Endothelial cell of umbilical vein (primary cell): ENCODE results near the gene POLR1H. TPM values are rescaled to one million over a fixed set of nuclear protein-coding genes. Genes with fewer than 3 reads are reported as not detected.
A peak's percentile ranks its signal among the peaks of the same experiment; 100 is the strongest.

ENCODE experiments used
- BruUV-seq: library from RNA; stranded (reverse); fragments of 400-500 nt; replicated peaks from 2 replicates; lab custom pipeline; 2021; lab: Mats Ljungman, UMichigan
- CTCF ChIA-PET: fragments of 300-600, 350-600 bp; sonication (Branson Sonifier 250); formaldehyde crosslinking; loops from one replicate; lab custom pipeline; 2021; ENCODE audit warnings: antibody characterized with exemption, inconsistent platforms; lab: Charles Lee
- POLR2A ChIA-PET: fragments of 300-600, 350-600 bp; sonication (Branson Sonifier 250); formaldehyde crosslinking; loops from one replicate; lab custom pipeline; 2021; ENCODE audit warnings: antibody characterized with exemption, inconsistent platforms; lab: Charles Lee
- DNase-seq: peaks from one replicate; pipeline ENCODE4 v3.0.0-alpha.2; 2011; ENCODE audit warnings: low read depth, low spot score
- FAIRE-seq: peaks from 2 replicates; lab custom pipeline; 2011; peaks lifted over from hg19 to GRCh38; lab: Jason Lieb, UNC
- H2AFZ ChIP-seq: 2 replicates; pipeline ENCODE4 v1.6.0; 2012; ENCODE audit warnings: low read depth, low read length, control low read depth, inconsistent platforms
- H3K27ac ChIP-seq: 2 replicates; pipeline ENCODE4 v1.5.1; 2011; ENCODE audit warnings: low read depth, mild to moderate bottlenecking, control low read depth, low read length, moderate library complexity; ENCODE audit not compliant: insufficient read depth
- H3K27me3 ChIP-seq, 2 experiments: 2 replicates each; pipeline versions ENCODE4 v1.6.0 to v1.6.1; 2011; ENCODE audit warnings: low read length in 2 of 2, mixed read lengths in 1 of 2; ENCODE audit not compliant: control insufficient read depth in 2 of 2, insufficient read depth in 2 of 2
- H3K36me3 ChIP-seq, 2 experiments: 2 replicates in 1 of 2; 3 replicates in 1 of 2; pipeline ENCODE4 v1.5.1; 2011; ENCODE audit warnings: low read length in 2 of 2, mild to moderate bottlenecking in 1 of 2, moderate library complexity in 1 of 2; ENCODE audit not compliant: control insufficient read depth in 2 of 2, insufficient read depth in 2 of 2; ENCODE audit errors: extremely low read depth in 1 of 2
- H3K4me1 ChIP-seq: 3 replicates; pipeline ENCODE4 v1.5.1; 2011; ENCODE audit warnings: mild to moderate bottlenecking, low read length; ENCODE audit not compliant: control insufficient read depth, insufficient read depth; ENCODE audit errors: extremely low read depth
- H3K4me2 ChIP-seq: 2 replicates; pipeline ENCODE4 v1.6.1; 2011; ENCODE audit warnings: low read length, control low read depth, mixed read lengths; ENCODE audit not compliant: insufficient read depth
- H3K4me3 ChIP-seq, 3 experiments: fragments of 200-600 bp in 1 of 3; sonication (generic), shearing (Covaris generic) in 1 of 3; replicated peaks in 1 of 3; 2 replicates each; pipeline ENCODE4 v1.5.1; 2011 to 2016; ENCODE audit warnings: control low read depth in 3 of 3, low read length in 3 of 3, mild to moderate bottlenecking in 2 of 3, inconsistent platforms in 1 of 3, low read depth in 1 of 3, moderate library complexity in 1 of 3; ENCODE audit not compliant: insufficient read depth in 1 of 3
- H3K79me2 ChIP-seq: 2 replicates; pipeline ENCODE4 v1.6.0; 2012; ENCODE audit warnings: low read length, inconsistent platforms; ENCODE audit not compliant: control insufficient read depth, insufficient read depth
- H3K9ac ChIP-seq: replicated peaks from 2 replicates; pipeline ENCODE3; 2011; ENCODE audit warnings: low read length, control low read depth; ENCODE audit not compliant: insufficient read depth; ENCODE audit errors: extremely low read depth
- H3K9me1 ChIP-seq: replicated peaks from 3 replicates; pipeline ENCODE4 v1.6.0; 2011; ENCODE audit warnings: mild to moderate bottlenecking, low read length; ENCODE audit not compliant: control insufficient read depth, insufficient read depth; ENCODE audit errors: extremely low read depth
- H3K9me3 ChIP-seq: replicated peaks from 2 replicates; pipeline ENCODE4 v1.5.1; 2012; ENCODE audit warnings: low read length, inconsistent platforms; ENCODE audit not compliant: control insufficient read depth, insufficient read depth
- H4K20me1 ChIP-seq: replicated peaks from 2 replicates; pipeline ENCODE3; 2011; ENCODE audit warnings: mild to moderate bottlenecking, low read length; ENCODE audit not compliant: control insufficient read depth, insufficient read depth; ENCODE audit errors: extremely low read depth
- CTCF ChIP-seq, 2 donors: IDR thresholded peaks; 1 replicate in 1 of 2; 2 replicates in 1 of 2; pipeline ENCODE4 v1.5.1; 2011; ENCODE audit warnings: low read length in 2 of 2, mild to moderate bottlenecking in 2 of 2, moderate library complexity in 2 of 2, control low read depth in 1 of 2, inconsistent platforms in 1 of 2, low read depth in 1 of 2; ENCODE audit not compliant: insufficient read depth in 1 of 2; ENCODE audit errors: extremely low read depth in 1 of 2
- EZH2 ChIP-seq: IDR thresholded peaks from 2 replicates; pipeline ENCODE4 v1.6.1; 2012; ENCODE audit warnings: borderline replicate concordance, low read depth, mild to moderate bottlenecking, moderate library complexity, low read length, inconsistent platforms; ENCODE audit not compliant: severe bottlenecking
- dilution Hi-C: fragments of 300-500 bp; cut with MboI; formaldehyde crosslinking; loops from one replicate; pipeline ENCODE4 v1.15.0; 2019; ENCODE audit warnings: low sequenced_read_pairs; ENCODE audit not compliant: extremely low pct_ligation_motif_present
- intact Hi-C: fragments of 100-400 bp; cut with micrococcal nuclease; formaldehyde crosslinking; loops from one replicate; pipeline ENCODE4 v1.10.0; 2022
- polyA plus RNA-seq, 4 experiments: library from polyadenylated mRNA; depleted of rRNA in 3 of 4; stranded (reverse) in 3 of 4; unstranded in 1 of 4; fragments of >200 nt; gene quantifications; 2 replicates each; pipeline versions ENCODE4 v1.2.1 to v1.2.3, GENCODE V29; 2011 to 2012; ENCODE audit warnings: missing spikeins in 1 of 4
- total RNA-seq: library from RNA; stranded (reverse); gene quantifications from 2 replicates; pipeline ENCODE4 v1.2.3, GENCODE V29; 2021

The POLR1H gene
- total and polyA plus RNA-seq, 2 donors (not counting 3 experiments of a cell fraction or from before 2014, with no cell fraction given) = 32.5 to 65.3 TPM

GRCh38 chr6:30074331-30075093 lies 13.4 kb downstream of the POLR1H start:
- TF ChIP-seq EZH2 = peak; percentile 75
- TF ChIP-seq CTCF (IDR thresholded peaks at IDR 0.05; ENCODE audit: extremely low read depth in 1 of 2, insufficient read depth in 1 of 2, low read depth in 1 of 2, low read length in 2 of 2) = no peak
- ChIA-PET CTCF (interaction anchor here (0.9 to 2.0 kb wide), 3 partner anchors 13 to 56 kb away, joined by 4 to 6 read pairs (median 5); partner anchors contain the start of gene POLR1H), POLR2A (no interaction called here)
- Histone ChIP-seq H3K79me2 (no peaks in the 10 kb centered on the region), H3K4me3 (no peak overlapping the region), H4K20me1 (no peaks in the 10 kb centered on the region), H3K9me3 (no peaks in the 10 kb centered on the region), H3K27me3 (peaks cover 81 to 92% of the 10 kb centered on the region in 2 experiments), H2AFZ (no peak overlapping the region), H3K4me1 (peaks cover 3% of the 10 kb centered on the region), H3K4me2 (no peak overlapping the region), H3K9ac (no peak overlapping the region), H3K36me3 (no peaks in the 10 kb centered on the region), H3K27ac (no peak overlapping the region), H3K9me1 (no peaks in the 10 kb centered on the region)
- dilution Hi-C loops = no loop called here
- DNase-seq (no peak), FAIRE-seq (no peak)
- no TSS peak for BruUV-seq
- intact Hi-C loops = no loop called here
